Hepatocyte (in vitro differentiated cells): Measurements from ENCODE around the gene KDF1. TPM values are rescaled to one million over a fixed set of nuclear protein-coding genes. Genes with fewer than 3 reads are reported as not detected.

Source experiments
- DNase-seq: peaks from one replicate; pipeline ENCODE4 v3.0.0-alpha.2; 2016; ENCODE audit warnings: low spot score
- H2AFZ ChIP-seq: fragments of 200-600 bp; sonication (generic); 2 replicates; pipeline ENCODE4 v1.6.0; 2016; ENCODE audit warnings: antibody characterized with exemption, mild to moderate bottlenecking
- H3K27ac ChIP-seq: fragments of 200-600 bp; sonication (generic); 2 replicates; pipeline ENCODE4 v1.5.1; 2016; ENCODE audit warnings: mild to moderate bottlenecking
- H3K27me3 ChIP-seq: fragments of 200-600 bp; sonication (generic); 2 replicates; pipeline ENCODE4 v1.6.1; 2016
- H3K36me3 ChIP-seq: fragments of 200-600 bp; sonication (generic); replicated peaks from 2 replicates; pipeline ENCODE4 v1.5.1; 2016; ENCODE audit warnings: low read depth; ENCODE audit not compliant: insufficient read depth
- H3K4me1 ChIP-seq: fragments of 200-600 bp; sonication (generic); 2 replicates; pipeline ENCODE4 v1.5.1; 2016; ENCODE audit warnings: mild to moderate bottlenecking, moderate library complexity; ENCODE audit not compliant: insufficient read depth
- H3K4me2 ChIP-seq: fragments of 200-600 bp; sonication (generic); 2 replicates; pipeline ENCODE4 v1.6.0; 2016
- H3K4me3 ChIP-seq: fragments of 200-600 bp; sonication (generic); 2 replicates; pipeline ENCODE4 v1.5.1; 2016; ENCODE audit warnings: mild to moderate bottlenecking
- H3K79me2 ChIP-seq: fragments of 200-600 bp; sonication (generic); 2 replicates; pipeline ENCODE4 v1.6.0; 2017; ENCODE audit warnings: mild to moderate bottlenecking
- H3K9me2 ChIP-seq: fragments of 200-600 bp; sonication (generic); replicated peaks from 2 replicates; pipeline ENCODE4 v1.6.0; 2017; ENCODE audit warnings: mild to moderate bottlenecking; ENCODE audit not compliant: insufficient read depth
- H3K9me3 ChIP-seq: fragments of 200-600 bp; sonication (generic); 2 replicates; pipeline ENCODE4 v1.5.1; 2016; ENCODE audit warnings: low read depth, mild to moderate bottlenecking
- H4K20me1 ChIP-seq: fragments of 200-600 bp; sonication (generic); 2 replicates; pipeline ENCODE4 v1.6.0; 2016; ENCODE audit warnings: mild to moderate bottlenecking; ENCODE audit not compliant: insufficient read depth, poor library complexity, severe bottlenecking
- EZH2 ChIP-seq: fragments of 200-600 bp; sonication (generic); IDR thresholded peaks from 2 replicates; pipeline ENCODE4 v1.6.1; 2016; ENCODE audit warnings: antibody characterized with exemption, mild to moderate bottlenecking, borderline replicate concordance
- EZH2phosphoT487 ChIP-seq: fragments of 200-600 bp; sonication (generic); IDR thresholded peaks from one replicate; pipeline ENCODE4 v1.6.1; 2018; ENCODE audit warnings: antibody characterized with exemption, mild to moderate bottlenecking, low read depth, moderate library complexity; ENCODE audit not compliant: unreplicated experiment, severe bottlenecking
- WGBS: methylation state at CpG from one replicate; pipeline ENCODE4 v1.1.6; 2016; ENCODE audit warnings: low lambda C conversion rate; ENCODE audit errors: missing lambda C conversion rate; 5-methylcytosine and 5-hydroxymethylcytosine counted together
- polyA plus RNA-seq: library from polyadenylated mRNA; unstranded; fragments of >200 nt; fragmentation: Nextera tagmentation; extraction: Ambion mirVana; gene quantifications from 2 replicates; pipeline ENCODE4 v1.2.1, GENCODE V29; 2016
- total RNA-seq: library from RNA; depleted of rRNA; stranded (reverse); fragments of >200 nt; gene quantifications from 2 replicates; pipeline ENCODE4 v1.2.3, GENCODE V29; 2014
- TF ChIP-seq, protein P1 (sequence below): fragments of 200-600 bp; sonication (generic); IDR thresholded peaks from 2 replicates; pipeline ENCODE4 v1.5.1; 2016; ENCODE audit warnings: antibody characterized with exemption, mild to moderate bottlenecking; ENCODE audit not compliant: poor library complexity

KDF1 gene
- total and polyA plus RNA-seq, 2 experiments from 2014 or later = 10.5 to 21.9 TPM

GRCh38 chr1:26945728-26946127 lies 14.5 kb downstream of the KDF1 start:
- peak; percentile 77 for DNase-seq
- H3K9me3 ChIP-seq = no peaks in the 10 kb centered on the region
- no peak overlapping the region for H2AFZ ChIP-seq
- TF ChIP-seq, protein P1, sequence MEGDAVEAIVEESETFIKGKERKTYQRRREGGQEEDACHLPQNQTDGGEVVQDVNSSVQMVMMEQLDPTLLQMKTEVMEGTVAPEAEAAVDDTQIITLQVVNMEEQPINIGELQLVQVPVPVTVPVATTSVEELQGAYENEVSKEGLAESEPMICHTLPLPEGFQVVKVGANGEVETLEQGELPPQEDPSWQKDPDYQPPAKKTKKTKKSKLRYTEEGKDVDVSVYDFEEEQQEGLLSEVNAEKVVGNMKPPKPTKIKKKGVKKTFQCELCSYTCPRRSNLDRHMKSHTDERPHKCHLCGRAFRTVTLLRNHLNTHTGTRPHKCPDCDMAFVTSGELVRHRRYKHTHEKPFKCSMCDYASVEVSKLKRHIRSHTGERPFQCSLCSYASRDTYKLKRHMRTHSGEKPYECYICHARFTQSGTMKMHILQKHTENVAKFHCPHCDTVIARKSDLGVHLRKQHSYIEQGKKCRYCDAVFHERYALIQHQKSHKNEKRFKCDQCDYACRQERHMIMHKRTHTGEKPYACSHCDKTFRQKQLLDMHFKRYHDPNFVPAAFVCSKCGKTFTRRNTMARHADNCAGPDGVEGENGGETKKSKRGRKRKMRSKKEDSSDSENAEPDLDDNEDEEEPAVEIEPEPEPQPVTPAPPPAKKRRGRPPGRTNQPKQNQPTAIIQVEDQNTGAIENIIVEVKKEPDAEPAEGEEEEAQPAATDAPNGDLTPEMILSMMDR = no peak
- TF ChIP-seq EZH2phosphoT487 (no peak), EZH2 (no peak)
- peaks cover 3% of the 10 kb centered on the region for H3K36me3 ChIP-seq
- no peak overlapping the region for H3K4me3 ChIP-seq
- no peaks in the 10 kb centered on the region for H3K79me2 ChIP-seq
- no peaks in the 10 kb centered on the region for H3K27me3 ChIP-seq
- 63% methylated on average over 8 of the region's 8 CpGs for WGBS
- H3K27ac ChIP-seq = peak overlapping the region; percentile 75
- H3K4me2 ChIP-seq = peak overlapping the region; percentile 12
- peaks cover 13% of the 10 kb centered on the region for H3K4me1 ChIP-seq
- H3K9me2 ChIP-seq = no peaks in the 10 kb centered on the region
- no peaks in the 10 kb centered on the region for H4K20me1 ChIP-seq

- H3K9me3 ChIP-seq = no peaks in the 10 kb centered on the region
- no peak overlapping the region for H3K4me3 ChIP-seq
- no peaks in the 10 kb centered on the region for H3K9me2 ChIP-seq
- H3K4me1 ChIP-seq = peaks cover 13% of the 10 kb centered on the region
- TF ChIP-seq, protein P1 = no peak
- TF ChIP-seq EZH2 = no peak
- no peak for TF ChIP-seq EZH2phosphoT487
- WGBS = 46% methylated on average over 2 of the region's 2 CpGs
- H2AFZ ChIP-seq = no peak overlapping the region
- peak overlapping the region; percentile 58 for H3K27ac ChIP-seq
- H3K79me2 ChIP-seq = no peaks in the 10 kb centered on the region
- H4K20me1 ChIP-seq = no peaks in the 10 kb centered on the region
- H3K27me3 ChIP-seq = no peaks in the 10 kb centered on the region
- peaks cover 3% of the 10 kb centered on the region for H3K36me3 ChIP-seq
- no peak for DNase-seq
- H3K4me2 ChIP-seq = peak overlapping the region; percentile 12
Measured at GRCh38 chr1:26945138-26945537, 15.1 kb downstream of the KDF1 start.

DNA sequence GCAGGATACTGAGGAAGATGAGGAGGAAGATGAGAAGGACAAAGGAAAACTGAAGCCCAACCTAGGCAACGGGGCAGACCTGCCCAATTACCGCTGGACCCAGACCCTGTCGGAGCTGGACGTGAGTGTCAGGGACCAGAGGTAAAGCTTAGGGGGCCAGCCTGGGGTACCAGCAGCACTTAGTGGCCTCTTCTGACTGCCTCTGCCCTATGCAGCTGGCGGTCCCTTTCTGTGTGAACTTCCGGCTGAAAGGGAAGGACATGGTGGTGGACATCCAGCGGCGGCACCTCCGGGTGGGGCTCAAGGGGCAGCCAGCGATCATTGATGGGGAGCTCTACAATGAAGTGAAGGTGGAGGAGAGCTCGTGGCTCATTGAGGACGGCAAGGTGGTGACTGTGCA lies 17.6 kb downstream of the KDF1 start:
- no peaks in the 10 kb centered on the region for H3K27me3 ChIP-seq
- no peaks in the 10 kb centered on the region for H4K20me1 ChIP-seq
- DNase-seq = no peak
- peaks cover 3% of the 10 kb centered on the region for H3K36me3 ChIP-seq
- H2AFZ ChIP-seq = no peak overlapping the region
- H3K9me2 ChIP-seq = no peaks in the 10 kb centered on the region
- peaks cover 13% of the 10 kb centered on the region for H3K4me1 ChIP-seq
- no peaks in the 10 kb centered on the region for H3K9me3 ChIP-seq
- H3K4me3 ChIP-seq = no peak overlapping the region
- 96% methylated on average over 12 of the region's 12 CpGs for WGBS
- peaks cover 20% of the 10 kb centered on the region for H3K79me2 ChIP-seq
- no peak overlapping the region for H3K4me2 ChIP-seq
- TF ChIP-seq EZH2phosphoT487 = no peak
- TF ChIP-seq, protein P1 = no peak
- no peak for TF ChIP-seq EZH2
- no peak overlapping the region for H3K27ac ChIP-seq

- Histone ChIP-seq H3K9me2 (no peaks in the 10 kb centered on the region), H3K36me3 (peaks cover 3% of the 10 kb centered on the region), H3K4me3 (no peak overlapping the region), H4K20me1 (no peaks in the 10 kb centered on the region), H3K4me1 (peaks cover 7% of the 10 kb centered on the region), H2AFZ (no peak overlapping the region), H3K27ac (no peak overlapping the region), H3K27me3 (no peaks in the 10 kb centered on the region), H3K9me3 (no peaks in the 10 kb centered on the region), H3K4me2 (no peak overlapping the region), H3K79me2 (peaks cover 34% of the 10 kb centered on the region)
- no peak for TF ChIP-seq EZH2
- no peak for DNase-seq
- WGBS = 97% methylated on average over 10 of the region's 10 CpGs
Measured at GRCh38 chr1:26941311-26941710, 19.0 kb downstream of the KDF1 start.
